Measurements from ENCODE around the gene FRMPD4. TPM values are rescaled to one million over a fixed set of nuclear protein-coding genes. Genes with fewer than 3 reads are reported as not detected.

The FRMPD4 gene
- polyA plus RNA-seq, 1 experiment = 0.82 TPM

DNA sequence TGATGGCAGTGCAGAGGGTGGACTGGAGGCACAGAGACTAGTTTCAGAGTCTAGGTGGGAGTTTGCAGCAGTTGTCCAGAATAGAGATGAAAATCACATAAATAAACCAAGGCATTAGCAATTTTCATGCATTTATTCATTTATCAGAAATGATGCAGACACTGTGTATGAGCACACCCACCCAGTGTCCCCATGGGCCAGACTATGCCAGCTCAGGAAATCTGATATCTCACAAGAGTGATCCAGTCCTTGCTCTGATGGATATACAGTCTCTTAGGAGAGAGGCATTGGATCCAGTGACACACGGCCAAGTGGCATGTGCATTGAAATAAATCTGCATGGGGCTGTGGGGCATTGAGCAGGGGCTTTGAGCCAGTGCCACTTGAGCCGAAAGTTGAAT lies 228.2 kb downstream of the FRMPD4 start:
- no peak for DNase-seq (ENCODE audit: low read depth)
- POLR2A ChIA-PET = no interaction called here
- H3K27me3 ChIP-seq (ENCODE audit: control insufficient read depth, insufficient read depth, low read length) = no peaks in the 10 kb centered on the region
- TF ChIP-seq, protein P1, sequence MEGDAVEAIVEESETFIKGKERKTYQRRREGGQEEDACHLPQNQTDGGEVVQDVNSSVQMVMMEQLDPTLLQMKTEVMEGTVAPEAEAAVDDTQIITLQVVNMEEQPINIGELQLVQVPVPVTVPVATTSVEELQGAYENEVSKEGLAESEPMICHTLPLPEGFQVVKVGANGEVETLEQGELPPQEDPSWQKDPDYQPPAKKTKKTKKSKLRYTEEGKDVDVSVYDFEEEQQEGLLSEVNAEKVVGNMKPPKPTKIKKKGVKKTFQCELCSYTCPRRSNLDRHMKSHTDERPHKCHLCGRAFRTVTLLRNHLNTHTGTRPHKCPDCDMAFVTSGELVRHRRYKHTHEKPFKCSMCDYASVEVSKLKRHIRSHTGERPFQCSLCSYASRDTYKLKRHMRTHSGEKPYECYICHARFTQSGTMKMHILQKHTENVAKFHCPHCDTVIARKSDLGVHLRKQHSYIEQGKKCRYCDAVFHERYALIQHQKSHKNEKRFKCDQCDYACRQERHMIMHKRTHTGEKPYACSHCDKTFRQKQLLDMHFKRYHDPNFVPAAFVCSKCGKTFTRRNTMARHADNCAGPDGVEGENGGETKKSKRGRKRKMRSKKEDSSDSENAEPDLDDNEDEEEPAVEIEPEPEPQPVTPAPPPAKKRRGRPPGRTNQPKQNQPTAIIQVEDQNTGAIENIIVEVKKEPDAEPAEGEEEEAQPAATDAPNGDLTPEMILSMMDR (IDR thresholded peaks at IDR 0.05; ENCODE audit: insufficient read depth, low read depth, low read length) = no peak
- no peaks in the 10 kb centered on the region for H3K36me3 ChIP-seq (ENCODE audit: control insufficient read depth, insufficient read depth, low read length)
- no peak overlapping the region for H3K4me3 ChIP-seq (ENCODE audit: low read depth, low read length)
- CTCF ChIA-PET = no interaction called here

DNA sequence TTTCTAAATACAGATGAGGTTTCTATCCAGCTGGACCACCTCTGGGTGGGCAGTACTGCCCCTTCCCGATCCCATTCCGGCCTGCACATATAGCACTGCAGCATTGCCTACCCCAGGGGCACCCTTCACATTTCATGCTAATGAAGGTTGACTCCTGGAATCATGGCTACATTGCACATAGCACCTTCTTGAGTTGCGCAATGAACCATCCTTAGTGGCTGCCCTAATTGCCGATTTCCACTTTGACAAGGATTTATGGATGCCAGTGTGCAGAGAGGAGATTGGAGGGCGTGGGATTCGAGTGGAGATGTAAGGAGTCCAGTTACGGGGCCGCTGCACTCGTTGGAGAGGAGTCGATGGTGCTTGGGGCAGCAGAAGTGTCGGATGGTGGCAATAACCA lies 229.0 kb downstream of the FRMPD4 start:
- TF ChIP-seq, protein P1 (IDR thresholded peaks at IDR 0.05; ENCODE audit: insufficient read depth, low read depth, low read length) = no peak
- POLR2A ChIA-PET = no interaction called here
- CTCF ChIA-PET = interaction anchor here (0.6 kb wide), 1 partner anchor 103 kb away, joined by 3 read pairs; no protein-coding TSS in a partner anchor
- Histone ChIP-seq H3K36me3 (ENCODE audit: control insufficient read depth, insufficient read depth, low read length) (no peaks in the 10 kb centered on the region), H3K4me3 (ENCODE audit: low read depth, low read length) (no peak overlapping the region), H3K27me3 (ENCODE audit: control insufficient read depth, insufficient read depth, low read length) (no peaks in the 10 kb centered on the region)
- DNase-seq (ENCODE audit: low read depth) = no peak

DNA sequence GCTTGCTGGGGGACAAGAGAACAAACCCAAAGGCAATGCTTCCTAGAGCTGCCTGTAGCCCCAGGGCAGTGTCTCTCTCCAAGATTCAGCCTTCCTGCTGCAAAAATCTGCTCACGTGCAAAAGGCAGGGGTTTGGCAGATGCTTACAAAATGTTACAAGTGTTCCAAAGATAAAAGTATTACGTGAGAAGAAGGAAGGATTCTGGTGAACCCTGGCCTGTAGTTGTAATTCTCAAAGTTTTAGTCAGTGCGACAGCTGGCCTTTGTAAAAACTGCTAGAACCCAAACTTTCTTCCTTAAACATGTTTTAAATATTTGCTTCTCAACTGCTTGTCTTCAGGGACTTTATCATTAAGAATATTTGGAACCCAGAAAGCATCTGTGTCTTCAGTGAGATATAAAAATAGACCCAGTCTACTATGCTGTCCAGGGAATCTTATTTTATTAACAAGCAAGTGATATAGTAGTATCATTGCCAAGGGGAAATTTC lies 232.3 kb downstream of the FRMPD4 start:
- CTCF ChIA-PET = no interaction called here
- no peaks in the 10 kb centered on the region for H3K27me3 ChIP-seq (ENCODE audit: control insufficient read depth, insufficient read depth, low read length)
- TF ChIP-seq, protein P1 (IDR thresholded peaks at IDR 0.05; ENCODE audit: insufficient read depth, low read depth, low read length) = no peak
- POLR2A ChIA-PET = no interaction called here
- H3K36me3 ChIP-seq (ENCODE audit: control insufficient read depth, insufficient read depth, low read length) = no peaks in the 10 kb centered on the region
- peak; percentile 89 for DNase-seq (ENCODE audit: low read depth)
- H3K4me3 ChIP-seq (ENCODE audit: low read depth, low read length) = no peak overlapping the region

GRCh38 chrX:12372111-12372510 lies 233.8 kb downstream of the FRMPD4 start:
- no peak for DNase-seq (ENCODE audit: low read depth)
- Histone ChIP-seq H3K4me3 (ENCODE audit: low read depth, low read length) (no peak overlapping the region), H3K36me3 (ENCODE audit: control insufficient read depth, insufficient read depth, low read length) (no peaks in the 10 kb centered on the region), H3K27me3 (ENCODE audit: control insufficient read depth, insufficient read depth, low read length) (no peaks in the 10 kb centered on the region)
- ChIA-PET CTCF (no interaction called here), POLR2A (no interaction called here)
- TF ChIP-seq, protein P1 (IDR thresholded peaks at IDR 0.05; ENCODE audit: insufficient read depth, low read depth, low read length) = no peak

- TF ChIP-seq, protein P1 (IDR thresholded peaks at IDR 0.05; ENCODE audit: insufficient read depth, low read depth, low read length) = no peak
- no peaks in the 10 kb centered on the region for H3K27me3 ChIP-seq (ENCODE audit: control insufficient read depth, insufficient read depth, low read length)
- CTCF ChIA-PET = no interaction called here
- POLR2A ChIA-PET = no interaction called here
- H3K4me3 ChIP-seq (ENCODE audit: low read depth, low read length) = no peak overlapping the region
- no peaks in the 10 kb centered on the region for H3K36me3 ChIP-seq (ENCODE audit: control insufficient read depth, insufficient read depth, low read length)
- no peak for DNase-seq (ENCODE audit: low read depth)
Measured at GRCh38 chrX:12374286-12374685, 236.0 kb downstream of the FRMPD4 start.

All from BJ (cell line).